Fibroblast of skin of right biceps (primary cell): Measurements from ENCODE around the gene ITGBL1.

Experiments
- DNase-seq: peaks from one replicate; pipeline ENCODE4 v3.0.0-alpha.2; 2013

ITGBL1 gene

DNA sequence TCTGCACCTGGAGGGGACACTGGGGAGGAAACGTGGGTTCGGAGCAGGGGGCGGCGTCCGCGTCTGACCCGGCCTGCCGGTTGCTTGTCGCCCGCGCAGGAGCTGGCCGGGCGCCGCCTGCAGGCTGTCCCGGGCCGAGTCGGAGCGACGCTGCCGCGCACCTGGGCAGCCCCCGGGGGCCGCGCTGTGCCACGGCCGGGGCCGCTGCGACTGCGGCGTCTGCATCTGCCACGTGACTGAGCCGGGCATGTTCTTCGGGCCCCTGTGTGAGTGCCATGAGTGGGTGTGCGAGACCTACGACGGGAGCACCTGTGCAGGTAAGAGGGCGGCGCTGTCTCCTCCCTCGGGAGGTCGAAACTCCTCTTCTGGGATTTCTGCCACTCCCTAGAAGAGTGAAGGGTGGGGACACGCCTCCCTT lies 1.3 kb downstream of the ITGBL1 start:
- DNase-seq: no peak

DNA sequence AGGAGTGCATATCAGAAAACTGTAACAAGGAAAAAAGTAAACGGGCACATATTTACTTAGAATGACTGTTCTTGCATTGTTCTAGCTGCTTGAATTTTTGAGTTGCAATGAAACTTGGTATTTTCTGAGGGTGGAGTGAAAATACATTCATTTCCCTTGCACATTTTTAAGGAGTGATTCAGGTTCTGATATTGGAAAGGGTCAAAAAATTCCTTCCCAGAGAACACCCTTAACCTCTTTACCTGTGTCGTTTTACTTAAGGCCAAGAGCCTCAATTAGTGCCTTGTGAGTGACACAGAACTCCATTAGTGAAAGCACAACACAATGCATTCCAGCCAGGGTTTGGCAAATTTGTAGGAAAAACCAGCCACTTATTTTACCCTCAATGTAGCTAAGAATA lies 2.3 kb downstream of the ITGBL1 start:
- DNase-seq: peak; percentile 68

GRCh38 chr13:101455863-101456262 lies 3.4 kb downstream of the ITGBL1 start:
- DNase-seq: peak; percentile 95

DNA sequence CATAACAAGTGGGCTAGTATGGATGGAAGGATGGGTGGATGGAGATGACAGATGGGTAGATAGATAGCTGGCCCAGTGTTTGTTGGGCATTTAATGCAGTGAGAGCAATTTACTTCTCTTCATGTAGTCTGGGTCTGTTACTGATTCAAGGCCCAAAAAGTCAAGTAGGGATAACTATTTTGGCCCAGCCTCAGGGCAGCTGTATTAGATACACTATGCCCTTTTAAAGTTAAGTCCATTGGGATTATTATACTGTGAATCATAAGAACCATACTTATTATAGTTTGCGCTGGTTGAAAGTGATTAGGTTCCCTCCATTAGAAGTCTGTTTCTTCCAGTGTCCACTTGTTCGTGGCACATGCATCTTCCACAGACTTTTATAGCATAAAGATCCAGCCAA lies 4.7 kb downstream of the ITGBL1 start:
- DNase-seq: no peak

DNA sequence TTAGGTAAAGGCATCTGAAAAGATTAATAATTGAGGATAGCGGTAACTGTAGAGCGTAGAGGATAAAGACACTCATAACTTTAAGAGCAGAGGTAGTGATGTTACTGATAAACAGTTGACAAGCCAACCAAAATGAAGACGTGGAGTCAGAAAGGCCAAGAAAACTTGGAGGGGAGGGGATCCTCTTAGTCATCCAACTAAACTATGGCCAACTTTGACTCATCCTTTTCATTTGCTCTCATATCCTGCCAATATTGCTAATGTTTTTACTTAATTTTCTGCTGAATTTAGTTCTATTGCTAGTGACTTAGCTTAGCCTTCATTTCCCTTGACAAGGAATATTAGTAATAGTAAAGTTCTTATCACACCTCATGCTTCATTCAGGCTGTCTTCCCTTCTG lies 13.4 kb downstream of the ITGBL1 start:
- peak; percentile 79 for DNase-seq

- DNase-seq: no peak
These were observed 14.9 kb downstream of the ITGBL1 start for GRCh38 chr13:101467415-101467814.

DNA sequence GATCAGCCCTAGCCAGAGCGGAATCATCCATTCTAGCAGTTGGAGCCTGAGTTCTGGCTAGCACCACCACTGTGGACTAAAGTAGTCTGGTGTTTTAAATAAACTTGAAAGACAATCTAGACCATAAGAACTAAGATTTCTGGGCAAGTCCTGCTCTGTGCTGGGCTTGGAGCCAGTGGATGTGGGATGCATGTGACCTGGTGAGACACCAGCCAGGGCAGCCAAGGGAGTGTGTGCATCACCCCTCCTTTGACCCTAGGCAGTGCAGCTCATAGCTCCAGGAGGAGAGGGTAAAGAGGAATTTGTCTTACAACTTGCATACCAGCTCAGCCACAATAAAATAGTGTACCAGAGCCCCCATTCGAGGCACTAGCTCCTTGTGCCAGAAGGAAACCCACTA lies 21.0 kb downstream of the ITGBL1 start:
- DNase-seq: peak; percentile 79

- DNase-seq: peak; percentile 95
These were observed 22.0 kb downstream of the ITGBL1 start for GRCh38 chr13:101474419-101474957.

- DNase-seq: no peak
These were observed 23.1 kb downstream of the ITGBL1 start for GRCh38 chr13:101475536-101475935.

DNA sequence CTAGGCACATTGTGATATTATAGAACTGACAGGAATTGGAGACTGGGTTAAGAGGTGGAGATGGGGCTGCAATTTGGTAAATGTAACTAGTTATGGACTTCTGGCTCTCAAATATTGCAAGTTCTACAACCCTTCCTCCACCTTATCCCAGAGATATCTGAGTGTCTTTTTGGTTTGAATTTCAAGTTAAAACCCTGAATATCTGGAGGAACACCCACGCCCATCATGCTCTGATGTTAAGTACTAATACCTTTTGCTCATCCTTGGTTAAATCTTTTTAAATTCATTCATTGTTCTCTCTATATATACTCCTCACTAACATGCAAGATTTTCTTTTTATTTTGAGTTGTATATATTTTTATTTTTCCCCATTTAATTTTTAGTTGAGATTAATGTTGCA lies 28.9 kb downstream of the ITGBL1 start:
- DNase-seq: no peak

- no peak for DNase-seq
These were observed 34.4 kb downstream of the ITGBL1 start for GRCh38 chr13:101486708-101487437.

DNA sequence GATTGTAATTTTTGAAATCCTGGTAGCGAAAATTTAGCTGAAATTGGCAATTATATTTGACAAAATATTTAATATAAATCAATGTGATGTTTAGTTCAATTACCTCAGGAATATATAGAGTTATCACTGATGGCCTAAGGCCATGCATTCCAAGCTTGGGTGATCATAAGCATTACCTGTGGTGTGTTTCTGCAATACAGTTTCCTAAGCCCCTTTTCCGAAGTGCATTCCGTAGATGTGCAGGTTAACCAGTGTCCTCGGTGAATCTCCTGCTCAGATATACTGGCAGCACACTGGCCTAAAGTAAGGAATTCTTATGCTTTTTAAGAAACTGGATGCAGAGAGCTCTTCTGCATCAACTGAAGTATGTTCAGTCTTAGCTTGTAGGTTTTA lies 35.0 kb downstream of the ITGBL1 start:
- DNase-seq: no peak

DNA sequence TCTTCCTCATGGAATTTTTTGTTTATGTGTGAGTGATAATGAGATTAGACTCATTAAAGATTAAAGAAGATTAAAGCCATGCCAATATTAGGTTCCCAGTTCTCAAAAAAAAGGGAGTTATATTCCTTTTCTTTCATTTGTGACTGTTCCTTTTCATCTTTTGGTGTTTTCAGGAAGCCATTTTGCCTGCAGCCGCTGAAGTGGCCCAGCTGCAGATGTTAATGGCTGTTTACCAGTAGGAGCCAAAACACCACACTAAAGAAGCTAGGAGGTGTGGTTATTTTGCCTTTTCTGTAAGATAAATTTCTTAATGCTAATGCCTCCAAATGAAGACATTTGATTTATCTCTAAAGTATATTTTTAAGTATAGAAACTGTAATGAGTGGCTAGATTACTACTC lies 36.3 kb downstream of the ITGBL1 start:
- DNase-seq: no peak

DNA sequence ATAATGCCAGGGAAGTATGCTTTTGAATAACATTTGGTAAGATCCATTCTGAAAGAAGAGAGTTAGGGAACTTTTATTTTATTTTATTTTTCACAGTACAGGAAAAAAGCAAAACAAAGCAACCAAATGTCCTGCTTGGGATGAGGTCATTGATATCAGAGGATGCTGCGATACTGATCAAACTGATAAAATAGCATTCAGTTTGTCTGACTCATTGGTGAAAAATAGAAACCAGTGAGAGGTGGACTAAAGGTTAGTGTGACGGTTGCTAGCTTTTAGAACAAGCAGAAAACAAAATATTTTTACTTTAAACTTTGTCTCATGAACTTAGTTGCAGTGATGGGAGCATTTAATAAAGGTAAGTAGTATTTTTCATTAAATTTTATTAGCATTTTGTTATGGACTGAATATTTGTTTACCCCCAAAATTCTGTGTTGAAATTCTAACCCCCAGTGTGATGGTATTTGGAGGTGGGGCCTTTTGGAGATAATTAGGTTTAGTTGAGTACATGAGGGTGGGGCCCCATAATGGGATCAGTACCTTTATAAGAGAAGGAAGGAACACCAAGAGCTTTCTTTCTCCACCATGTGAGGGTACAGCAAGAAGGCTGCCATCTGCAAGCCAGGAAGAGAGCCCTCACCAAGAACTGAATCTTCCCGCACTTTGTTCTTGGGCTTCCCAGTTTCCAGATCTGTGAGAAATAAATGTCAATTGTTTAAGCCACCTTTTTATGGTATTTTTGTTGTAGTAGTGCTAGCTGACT lies 37.3 kb downstream of the ITGBL1 start:
- peak; percentile 52 for DNase-seq

DNA sequence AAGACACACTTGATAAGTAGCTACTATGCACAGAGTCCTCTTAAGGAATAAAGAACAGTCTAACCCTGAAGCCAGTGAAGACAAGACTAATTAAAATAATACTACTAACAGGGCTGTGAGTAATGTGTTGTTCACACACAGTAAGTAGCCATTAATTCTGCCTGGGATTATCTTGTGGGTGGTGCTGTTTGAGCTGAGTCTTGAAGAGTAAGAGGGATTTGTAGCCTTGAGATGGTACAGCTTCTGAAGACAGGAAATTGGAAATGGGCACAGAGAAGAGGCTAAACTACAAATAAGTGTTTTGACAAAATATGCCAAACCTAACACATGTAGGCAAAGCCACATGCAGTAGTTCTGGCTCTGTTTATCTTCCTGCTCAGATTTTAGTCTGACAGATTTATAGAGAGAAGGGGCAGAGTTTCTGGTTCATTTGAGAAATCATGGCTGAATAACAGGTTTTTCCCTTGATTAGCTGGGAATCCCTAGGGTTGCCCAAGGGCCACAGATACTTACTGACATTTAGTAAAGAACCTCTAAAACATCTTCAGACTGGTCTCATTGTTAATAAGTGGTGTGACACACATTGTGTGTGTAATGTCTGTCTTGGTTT lies 38.0 kb downstream of the ITGBL1 start:
- peak; percentile 42 for DNase-seq

DNA sequence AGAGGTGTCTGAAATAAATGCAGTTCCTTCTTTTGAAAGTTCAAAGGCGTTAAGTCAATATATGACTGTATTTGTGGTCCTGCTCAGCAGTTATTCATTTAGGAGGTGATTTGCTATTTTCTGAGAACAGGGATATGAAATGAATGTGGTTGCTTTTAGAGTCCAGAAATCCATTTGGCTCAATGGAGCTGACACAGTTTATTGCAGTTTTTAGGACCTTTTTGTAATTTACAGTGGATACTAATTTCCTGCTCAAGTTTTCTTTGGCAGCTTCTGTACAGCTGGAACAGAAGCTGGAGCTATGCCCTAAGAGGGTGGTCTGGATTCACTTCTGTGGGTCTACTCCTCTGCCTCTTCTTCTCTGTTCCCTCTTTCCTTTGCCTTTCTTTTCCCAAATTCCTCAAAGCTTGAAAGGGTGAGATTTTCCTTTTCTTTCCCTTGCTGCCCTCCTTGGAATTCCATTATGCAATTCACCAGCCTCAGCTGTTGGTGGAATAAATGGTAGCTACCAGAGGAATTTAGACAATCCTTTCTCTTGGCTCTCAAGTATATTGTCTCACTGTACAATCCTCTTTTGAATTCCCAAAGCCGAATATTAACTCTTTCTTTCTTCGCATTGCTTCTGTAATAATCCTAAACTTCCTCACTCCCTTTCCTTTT lies 39.9 kb downstream of the ITGBL1 start:
- peak; percentile 29 for DNase-seq

DNA sequence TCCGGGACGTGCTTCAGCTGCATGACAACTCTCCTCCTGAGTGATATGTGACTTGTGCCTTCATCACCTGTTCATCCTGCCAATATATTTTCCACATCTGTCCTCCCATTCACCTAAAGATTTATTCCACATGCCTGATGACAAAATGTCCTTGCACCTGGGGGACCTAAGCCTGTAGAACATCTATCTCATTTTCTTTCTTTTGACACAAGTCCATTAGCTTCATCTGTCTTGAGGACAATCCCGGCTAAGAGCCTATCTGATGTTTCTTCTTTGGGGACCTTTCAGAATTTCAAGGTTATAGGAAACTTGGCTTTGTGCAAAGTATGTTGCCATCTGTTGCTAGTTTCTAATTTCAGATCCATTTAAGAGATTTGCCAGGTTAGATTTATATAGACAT lies 41.1 kb downstream of the ITGBL1 start:
- no peak for DNase-seq

GRCh38 chr13:101499406-101499805 lies 46.9 kb downstream of the ITGBL1 start:
- DNase-seq: peak; percentile 10

DNA sequence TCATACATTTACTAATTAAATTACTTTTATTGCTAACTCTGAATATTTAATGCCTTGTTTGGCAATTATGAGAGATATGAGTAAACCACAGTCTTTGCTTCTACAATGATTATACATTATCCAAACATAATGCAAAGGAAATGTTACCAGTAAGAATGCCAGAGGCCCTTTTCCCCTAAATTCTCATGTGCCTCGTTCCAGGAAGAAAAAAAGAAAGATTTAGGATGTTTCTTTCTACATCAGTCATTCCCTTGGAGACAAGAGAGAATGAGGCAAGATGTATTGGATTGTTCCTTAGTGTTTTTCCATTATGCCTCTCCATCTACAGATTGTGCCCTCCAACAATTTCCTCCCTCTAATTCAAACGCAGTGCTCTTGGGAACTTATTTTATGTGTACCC lies 50.1 kb downstream of the ITGBL1 start:
- DNase-seq: no peak

GRCh38 chr13:101511161-101511560 lies 58.7 kb downstream of the ITGBL1 start:
- no peak for DNase-seq

- peak; percentile 69 for DNase-seq
These were observed 59.3 kb downstream of the ITGBL1 start for GRCh38 chr13:101511766-101512165.

DNA sequence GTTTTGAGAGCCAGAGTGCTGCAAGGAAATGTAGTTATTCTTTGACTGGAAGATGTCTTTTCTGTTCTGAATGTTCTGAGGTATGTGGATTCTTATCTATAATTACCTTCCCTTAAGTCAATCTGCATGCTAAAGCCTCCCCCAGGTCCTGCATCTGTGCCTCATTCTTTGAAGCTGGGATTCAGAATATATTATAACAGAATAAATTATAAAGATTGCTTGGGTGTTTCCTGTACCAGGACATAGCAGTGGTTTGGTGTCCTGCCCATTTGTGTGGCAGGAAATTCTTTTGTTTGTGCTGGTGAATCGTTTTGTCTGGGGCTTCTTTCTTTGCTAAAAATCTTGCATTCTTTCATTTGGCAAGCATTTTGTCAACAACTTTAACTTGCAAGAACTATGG lies 60.2 kb downstream of the ITGBL1 start:
- peak; percentile 60 for DNase-seq

- DNase-seq: no peak
These were observed 61.6 kb downstream of the ITGBL1 start for GRCh38 chr13:101514100-101514499.
